Lung (tissue), 12 donors: ENCODE measurements around the gene ABCB8. TPM values are rescaled to one million over a fixed set of nuclear protein-coding genes. Genes with fewer than 3 reads are reported as not detected.

Source experiments
- ATAC-seq: fragments of 200-7000 bp; cut with Tn5 transposase; one replicate; pipeline ENCODE4 v1.9.1; 2020; ENCODE audit warnings: moderate number of reproducible peaks; ENCODE audit not compliant: insufficient read depth, low FRiP score
- DNase-seq, 3 donors: peaks; one replicate each; pipeline ENCODE4 v3.0.0-alpha.2; 2013 to 2017
- H3K27ac ChIP-seq, 2 donors: one replicate each; pipeline ENCODE4 v1.5.1; 2013; ENCODE audit warnings: mild to moderate bottlenecking in 2 of 2, moderate library complexity in 2 of 2, control low read depth in 1 of 2, inconsistent platforms in 1 of 2, low read depth in 1 of 2, low read length in 1 of 2
- H3K27me3 ChIP-seq, 3 donors: one replicate each; pipeline ENCODE4 v1.5.1; 2013; ENCODE audit warnings: low read length in 2 of 3; ENCODE audit not compliant: control insufficient read depth in 3 of 3, insufficient read depth in 3 of 3
- H3K36me3 ChIP-seq, 4 donors: one replicate each; pipeline ENCODE4 v1.5.1; 2013; ENCODE audit warnings: low read length in 4 of 4, mild to moderate bottlenecking in 1 of 4, moderate library complexity in 1 of 4; ENCODE audit not compliant: control insufficient read depth in 4 of 4, insufficient read depth in 4 of 4
- H3K4me1 ChIP-seq, 5 donors: one replicate each; pipeline ENCODE4 v1.5.1; 2013; ENCODE audit warnings: low read length in 5 of 5, mild to moderate bottlenecking in 2 of 5, moderate library complexity in 1 of 5; ENCODE audit not compliant: control insufficient read depth in 5 of 5, insufficient read depth in 5 of 5
- H3K4me3 ChIP-seq: one replicate; pipeline ENCODE4 v1.5.1; 2013; ENCODE audit warnings: mild to moderate bottlenecking, control low read depth, moderate library complexity
- H3K9ac ChIP-seq, 2 donors: one replicate each; pipeline ENCODE4 v1.5.1; 2013; ENCODE audit warnings: low read length in 2 of 2, control low read depth in 1 of 2; ENCODE audit not compliant: insufficient read depth in 1 of 2
- H3K9me3 ChIP-seq, 4 donors: one replicate each; pipeline ENCODE4 v1.5.1; 2013; ENCODE audit warnings: low read length in 3 of 4, mild to moderate bottlenecking in 1 of 4, moderate library complexity in 1 of 4; ENCODE audit not compliant: control insufficient read depth in 4 of 4, insufficient read depth in 3 of 4
- CTCF ChIP-seq: IDR thresholded peaks from 2 replicates; pipeline ENCODE4 v1.5.1; 2012; ENCODE audit warnings: mild to moderate bottlenecking; ENCODE audit errors: control extremely low read depth, extremely low read depth
- WGBS, 2 donors: extraction: QIAGEN DNeasy Blood & Tissue Kit; methylation state at CpG; one replicate each; pipeline ENCODE4 v1.1.7; 2013; 5-methylcytosine and 5-hydroxymethylcytosine counted together
- polyA plus RNA-seq, 2 donors: library from polyadenylated mRNA; stranded (reverse); fragments of 200-250 nt; gene quantifications; one replicate each; pipeline ENCODE4 v1.2.1, GENCODE V29; 2013
- total RNA-seq, 2 donors: library from RNA; depleted of rRNA in 1 of 2; stranded (reverse); fragments of >200 nt in 1 of 2; gene quantifications; one replicate each; pipeline ENCODE4 v1.2.1, GENCODE V29; 2014 to 2021
- donor health status: control.
- donor health status: control.
- donor health status: Bipolar disorder and iron deficiency.
- donor health status: healthy.
- donor health status: DM: yes; HTN: yes; CAD: no.

Gene ABCB8
- total and polyA plus RNA-seq, 4 donors: 21.8 to 61.5 (median 28.8) TPM

GRCh38 chr7:151031011-151031410 lies 2.8 kb downstream of the ABCB8 start:
- Histone ChIP-seq H3K4me3 (no peak overlapping the region), H3K9ac (no peak overlapping the region), H3K27me3 (no peaks in the 10 kb centered on the region), H3K36me3 (peaks cover 0 to 23% (median 3%) of the 10 kb centered on the region in 4 donors), H3K4me1 (peaks cover 0 to 18% (median 0%) of the 10 kb centered on the region in 5 donors), H3K9me3 (no peaks in the 10 kb centered on the region), H3K27ac (no peak overlapping the region)
- WGBS, 2 donors: 63 to 74% methylated on average over 4 of the region's 4 CpGs
- DNase-seq: no peak
- TF ChIP-seq CTCF: no peak
- no peak for ATAC-seq

GRCh38 chr7:151032936-151033863 lies 5.0 kb downstream of the ABCB8 start:
- ATAC-seq (no peak), DNase-seq (no peak)
- H3K27ac ChIP-seq: no peak overlapping the region
- H3K27me3 ChIP-seq: no peaks in the 10 kb centered on the region
- no peak overlapping the region for H3K9ac ChIP-seq
- TF ChIP-seq CTCF: no peak
- peaks cover 0 to 33% (median 3%) of the 10 kb centered on the region in 4 donors for H3K36me3 ChIP-seq
- H3K4me3 ChIP-seq: no peak overlapping the region
- H3K4me1 ChIP-seq: peaks cover 0 to 9% (median 0%) of the 10 kb centered on the region in 5 donors
- no peaks in the 10 kb centered on the region for H3K9me3 ChIP-seq
- 89 to 91% methylated on average over 16 to 17 of the region's 17 CpGs for WGBS, 2 donors

GRCh38 chr7:151033864-151034249 lies 5.6 kb downstream of the ABCB8 start:
- 86 to 90% methylated on average over 5 of the region's 5 CpGs for WGBS, 2 donors
- no peak for DNase-seq
- TF ChIP-seq CTCF: no peak
- H3K4me3 ChIP-seq: no peak overlapping the region
- H3K27me3 ChIP-seq: no peaks in the 10 kb centered on the region
- peaks cover 0 to 33% (median 3%) of the 10 kb centered on the region in 4 donors for H3K36me3 ChIP-seq
- no peak overlapping the region for H3K9ac ChIP-seq
- no peaks in the 10 kb centered on the region for H3K9me3 ChIP-seq
- ATAC-seq: no peak
- no peak overlapping the region for H3K27ac ChIP-seq
- peaks cover 0 to 8% (median 0%) of the 10 kb centered on the region in 5 donors for H3K4me1 ChIP-seq
